Activated naive CD4-positive, alpha-beta T cell (primary cell): ENCODE data around the gene COL1A1.

Source experiments
- DNase-seq, 4 experiments: peaks; one replicate each; lab custom pipeline; 2025; lab: John Stamatoyannopoulos, UW

Gene COL1A1

DNA sequence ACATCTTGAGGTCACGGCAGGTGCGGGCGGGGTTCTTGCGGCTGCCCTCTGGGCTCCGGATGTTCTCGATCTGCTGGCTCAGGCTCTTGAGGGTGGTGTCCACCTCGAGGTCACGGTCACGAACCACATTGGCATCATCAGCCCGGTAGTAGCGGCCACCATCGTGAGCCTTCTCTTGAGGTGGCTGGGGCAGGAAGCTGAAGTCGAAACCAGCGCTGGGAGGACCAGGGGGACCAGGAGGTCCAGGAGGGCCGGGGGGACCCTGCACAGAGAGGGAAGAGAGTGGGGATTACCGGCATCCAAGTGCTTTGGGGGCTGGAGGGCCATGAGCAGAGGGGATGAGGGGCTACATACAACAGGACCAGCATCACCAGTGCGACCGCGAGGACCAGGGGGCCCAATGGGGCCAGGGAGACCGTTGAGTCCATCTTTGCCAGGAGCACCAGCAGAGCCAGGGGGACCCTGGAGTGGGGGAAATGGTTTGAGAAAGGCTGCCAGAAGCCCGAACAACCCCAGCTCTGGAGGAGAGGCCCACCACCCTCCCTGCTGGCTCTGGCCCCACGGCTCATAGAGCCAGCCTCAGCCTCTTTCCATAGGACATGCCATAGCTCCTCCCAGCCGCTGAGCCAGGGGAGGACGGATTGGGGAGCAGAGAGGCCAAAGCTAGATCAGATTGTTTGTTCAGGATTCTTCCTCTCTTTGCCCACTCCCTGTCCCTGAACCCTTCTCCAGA is 14.6 kb downstream of the COL1A1 start:
- no peak for DNase-seq

DNA sequence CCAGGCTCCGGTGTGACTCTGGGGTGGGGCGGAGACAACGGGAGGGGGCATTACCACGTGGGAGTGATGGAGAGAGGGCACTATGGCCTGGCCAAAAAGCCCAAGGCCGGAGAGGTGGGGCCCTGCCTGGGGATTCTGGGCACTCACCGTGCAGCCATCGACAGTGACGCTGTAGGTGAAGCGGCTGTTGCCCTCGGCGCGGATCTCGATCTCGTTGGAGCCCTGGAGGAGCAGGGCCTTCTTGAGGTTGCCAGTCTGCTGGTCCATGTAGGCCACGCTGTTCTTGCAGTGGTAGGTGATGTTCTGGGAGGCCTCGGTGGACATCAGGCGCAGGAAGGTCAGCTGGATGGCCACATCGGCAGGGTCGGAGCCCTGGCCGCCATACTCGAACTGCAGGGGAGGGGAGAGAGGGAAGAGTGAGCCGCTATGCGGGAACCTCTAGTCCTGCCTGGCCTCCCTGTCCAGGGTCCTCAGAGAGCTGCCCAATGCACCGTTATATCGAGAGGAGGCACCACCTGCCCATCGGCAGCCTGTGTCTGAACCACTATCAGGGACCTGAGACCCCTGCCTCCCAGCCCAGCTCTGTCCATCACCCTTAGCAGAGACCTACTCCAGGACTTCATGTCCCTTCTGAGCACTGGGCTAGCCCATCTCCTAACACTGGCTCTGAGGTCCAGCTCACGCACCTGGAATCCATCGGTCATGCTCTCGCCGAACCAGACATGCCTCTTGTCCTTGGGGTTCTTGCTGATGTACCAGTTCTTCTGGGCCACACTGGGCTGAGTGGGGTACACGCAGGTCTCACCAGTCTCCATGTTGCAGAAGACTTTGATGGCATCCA is 15.6 kb downstream of the COL1A1 start:
- DNase-seq, result no peak

DNA sequence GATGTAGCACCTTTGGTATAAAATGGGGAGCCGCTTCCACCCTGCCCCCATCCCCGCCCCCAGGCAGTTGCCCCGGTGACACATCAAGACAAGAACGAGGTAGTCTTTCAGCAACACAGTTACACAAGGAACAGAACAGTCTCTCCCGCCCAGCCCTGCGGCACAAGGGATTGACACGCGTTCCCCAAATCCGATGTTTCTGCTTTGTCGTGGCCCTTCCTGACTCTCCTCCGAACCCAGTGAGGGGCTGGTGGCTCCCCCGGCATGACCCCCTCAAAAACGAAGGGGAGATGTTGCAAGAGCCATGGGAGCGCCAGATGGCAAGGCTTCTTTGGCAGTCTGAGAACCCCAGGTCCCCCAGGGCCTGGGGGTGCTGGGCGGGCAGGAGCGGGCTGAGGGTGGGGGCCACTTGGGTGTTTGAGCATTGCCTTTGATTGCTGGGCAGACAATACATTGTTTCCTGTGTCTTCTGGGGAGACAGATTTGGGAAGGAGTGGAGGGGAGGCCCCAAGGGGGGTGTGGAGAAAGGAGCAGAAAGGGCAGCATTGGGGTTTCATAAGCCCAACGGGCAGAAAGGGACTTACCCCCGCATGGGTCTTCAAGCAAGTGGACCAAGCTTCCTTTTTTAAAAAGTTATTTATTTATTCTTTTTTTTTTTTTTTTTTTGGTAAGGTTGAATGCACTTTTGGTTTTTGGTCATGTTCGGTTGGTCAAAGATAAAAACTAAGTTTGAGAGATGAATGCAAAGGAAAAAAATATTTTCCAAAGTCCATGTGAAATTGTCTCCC is 16.6 kb downstream of the COL1A1 start:
- DNase-seq, result no peak

DNA sequence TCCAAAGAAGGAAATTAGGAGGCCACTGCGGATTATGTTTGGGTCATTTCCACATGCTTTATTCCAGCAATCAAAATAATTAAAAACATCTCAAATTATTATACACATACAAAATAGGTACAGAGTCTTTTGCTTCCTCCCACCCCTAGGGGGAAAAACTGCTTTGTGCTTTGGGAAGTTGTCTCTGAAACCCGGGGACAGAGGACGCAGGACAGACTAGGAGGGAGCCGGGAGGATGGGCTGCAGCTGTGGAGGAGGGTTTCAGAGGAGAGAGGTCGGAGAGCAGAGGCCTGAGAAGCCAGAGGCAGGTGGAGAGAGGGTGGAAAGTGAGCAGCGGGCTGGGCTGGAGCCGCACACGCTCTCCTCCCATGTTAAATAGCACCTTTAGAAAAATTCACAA is 17.4 kb downstream of the COL1A1 start:
- no peak for DNase-seq

DNA sequence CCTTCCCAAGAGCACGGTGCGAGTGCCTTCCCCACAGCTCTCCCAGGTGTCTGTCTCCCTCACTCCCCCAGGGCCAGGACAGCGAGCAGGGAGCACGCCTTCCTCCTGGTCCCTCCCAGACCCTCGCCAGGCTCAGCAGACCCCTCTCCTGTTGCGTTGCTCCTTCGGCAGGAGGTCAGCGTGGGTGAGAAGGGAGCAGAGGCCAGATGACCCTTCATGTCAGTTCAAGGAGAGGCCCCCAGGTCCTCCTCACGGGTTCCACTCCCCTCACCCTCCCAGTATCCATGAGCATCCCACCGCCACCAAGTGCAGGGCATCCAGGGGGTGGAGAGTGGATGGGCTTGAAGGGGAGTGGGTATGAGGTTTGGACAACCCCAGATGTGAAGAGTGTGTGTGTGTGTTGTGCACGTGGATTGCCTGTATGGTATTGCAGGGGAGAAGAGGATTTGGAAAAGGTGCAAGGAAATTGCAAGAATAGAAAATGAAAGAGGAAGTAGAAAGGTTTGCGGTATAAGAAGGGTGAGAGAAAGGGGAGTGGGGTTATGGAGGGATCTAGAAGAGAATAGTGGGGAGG is 17.9 kb downstream of the COL1A1 start:
- DNase-seq, result no peak

DNA sequence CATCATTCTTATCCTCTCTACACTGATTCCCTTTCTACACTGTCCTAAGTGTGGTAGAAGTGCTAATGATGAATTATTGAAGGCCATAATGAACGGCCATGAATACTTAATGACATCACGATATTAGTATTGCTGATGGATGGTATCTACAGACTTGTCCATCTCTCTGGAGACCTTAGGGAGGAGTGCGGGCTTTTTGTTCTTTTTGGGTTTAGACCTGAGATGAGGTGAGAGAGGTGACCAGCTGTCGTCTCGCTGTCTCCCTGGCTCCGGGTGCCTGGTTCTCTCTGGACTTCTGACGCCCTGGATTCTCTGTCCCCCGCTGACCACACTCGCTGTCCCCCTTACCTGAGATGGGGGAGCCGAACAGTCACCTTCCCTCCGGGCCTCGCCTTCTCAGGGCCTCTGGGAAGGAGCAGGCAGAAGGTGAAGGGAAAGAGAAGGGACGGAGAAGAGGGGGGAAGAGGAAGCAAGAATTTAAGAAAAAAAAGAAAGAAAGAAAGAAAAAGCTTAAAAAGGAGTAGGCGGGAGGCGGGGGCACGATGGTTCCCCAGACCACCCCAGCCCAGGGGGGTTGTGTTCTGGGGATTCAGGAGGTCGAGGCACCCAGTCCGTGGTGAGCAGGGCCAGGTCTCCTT is 18.5 kb downstream of the COL1A1 start:
- DNase-seq, result no peak

DNA sequence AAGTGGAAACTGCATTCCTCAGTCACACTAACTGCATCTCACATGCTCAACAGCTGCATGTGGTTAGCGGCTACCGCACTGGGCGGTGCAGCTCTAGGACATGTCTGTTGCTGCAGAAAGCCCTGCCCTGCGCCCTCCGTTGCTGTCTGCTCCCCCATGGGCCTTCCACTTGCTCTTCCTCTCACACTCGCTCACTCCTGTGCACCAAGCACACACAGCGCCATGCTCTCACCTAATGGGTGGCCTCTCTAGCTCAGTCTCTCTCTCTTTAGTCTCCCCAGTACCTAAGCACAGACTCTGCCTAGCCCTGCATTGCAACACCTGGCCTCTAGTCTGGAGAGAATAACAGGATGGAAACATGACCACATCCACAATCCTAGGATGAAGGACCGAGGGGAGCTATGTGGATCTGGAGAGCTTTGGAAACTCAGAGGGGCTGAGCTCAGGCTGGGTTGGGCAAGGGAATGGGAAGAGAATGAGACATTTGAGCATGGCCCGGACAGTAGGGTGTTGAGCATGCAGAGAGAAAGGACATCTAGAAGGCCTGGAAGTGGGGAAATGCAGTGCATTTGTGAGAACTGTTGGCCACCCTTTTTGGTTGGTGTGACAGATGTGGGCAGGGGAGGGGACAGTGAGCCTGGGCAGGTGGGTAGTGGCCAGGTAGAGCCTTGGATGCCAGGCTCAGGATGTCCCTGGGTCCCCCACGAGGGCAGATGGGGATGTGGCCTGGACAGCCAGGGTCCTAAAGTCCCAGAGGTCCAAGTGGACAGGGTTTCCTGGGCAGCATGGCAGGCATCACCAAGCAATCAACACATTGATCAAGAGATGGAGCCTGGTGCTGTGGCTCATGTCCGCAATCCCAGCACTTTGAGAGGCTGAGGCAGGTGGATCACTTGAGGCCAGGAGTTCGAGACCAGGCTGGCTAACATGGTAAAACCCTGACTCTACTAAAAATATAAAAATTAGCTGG is 19.6 kb downstream of the COL1A1 start:
- DNase-seq, result no peak

DNA sequence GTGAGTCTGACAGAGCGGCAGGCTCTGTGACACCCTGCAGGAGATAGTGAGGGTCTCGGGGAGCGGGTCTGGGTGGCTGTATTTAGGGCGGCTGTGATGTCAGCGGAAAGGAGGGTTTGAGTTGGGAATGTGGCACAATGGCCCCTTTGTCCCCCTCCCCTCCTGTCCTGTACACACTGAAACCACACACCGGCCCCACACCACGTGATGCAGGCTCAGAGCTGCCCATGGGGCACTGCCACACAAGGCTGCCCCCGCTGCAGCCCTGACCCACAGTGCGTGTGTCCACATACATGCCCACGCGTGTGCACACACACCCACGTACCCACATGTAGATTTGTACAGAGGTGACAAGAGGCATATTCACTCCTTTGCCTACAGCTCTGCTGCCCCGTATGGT is 20.3 kb downstream of the COL1A1 start:
- DNase-seq, result no peak

DNA sequence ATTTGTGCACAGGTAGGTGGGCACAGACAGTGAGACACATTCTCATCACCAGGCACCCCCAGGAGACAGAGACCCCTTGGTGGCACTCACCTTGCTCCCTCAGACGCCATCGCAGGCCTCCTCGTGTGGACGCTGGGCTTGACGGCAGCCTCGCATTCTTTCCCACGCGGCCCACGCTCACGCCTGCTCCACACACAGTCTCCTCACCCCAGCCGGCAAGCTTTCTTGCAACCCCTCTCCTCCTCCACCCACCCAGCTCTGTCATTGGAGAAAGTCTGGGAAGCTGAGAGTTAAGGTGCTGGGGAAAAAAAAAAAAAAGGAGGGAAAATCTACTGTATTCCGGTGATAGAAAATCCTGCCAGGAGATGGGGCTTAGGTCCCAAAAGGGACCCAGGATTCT is 20.8 kb downstream of the COL1A1 start:
- DNase-seq, result no peak

DNA sequence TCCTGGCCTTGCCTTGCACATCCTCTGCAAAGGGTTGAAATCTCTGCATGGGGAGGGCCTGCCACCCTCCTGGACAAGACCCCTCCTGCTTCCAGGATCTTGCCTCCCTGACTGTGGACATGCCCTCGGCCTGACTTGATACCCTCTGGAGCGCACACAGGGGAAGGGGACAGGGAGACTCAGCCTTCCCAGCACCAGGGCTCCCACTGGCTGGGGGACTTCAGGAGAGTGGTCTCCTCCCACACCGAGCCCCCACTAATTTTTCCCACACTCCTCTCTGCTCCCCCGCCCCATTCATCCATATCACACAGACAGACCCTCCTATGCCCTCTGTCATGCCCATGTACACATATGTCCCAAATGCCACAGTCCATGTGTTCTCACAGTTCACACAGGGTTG is 21.3 kb downstream of the COL1A1 start:
- DNase-seq, result no peak

DNA sequence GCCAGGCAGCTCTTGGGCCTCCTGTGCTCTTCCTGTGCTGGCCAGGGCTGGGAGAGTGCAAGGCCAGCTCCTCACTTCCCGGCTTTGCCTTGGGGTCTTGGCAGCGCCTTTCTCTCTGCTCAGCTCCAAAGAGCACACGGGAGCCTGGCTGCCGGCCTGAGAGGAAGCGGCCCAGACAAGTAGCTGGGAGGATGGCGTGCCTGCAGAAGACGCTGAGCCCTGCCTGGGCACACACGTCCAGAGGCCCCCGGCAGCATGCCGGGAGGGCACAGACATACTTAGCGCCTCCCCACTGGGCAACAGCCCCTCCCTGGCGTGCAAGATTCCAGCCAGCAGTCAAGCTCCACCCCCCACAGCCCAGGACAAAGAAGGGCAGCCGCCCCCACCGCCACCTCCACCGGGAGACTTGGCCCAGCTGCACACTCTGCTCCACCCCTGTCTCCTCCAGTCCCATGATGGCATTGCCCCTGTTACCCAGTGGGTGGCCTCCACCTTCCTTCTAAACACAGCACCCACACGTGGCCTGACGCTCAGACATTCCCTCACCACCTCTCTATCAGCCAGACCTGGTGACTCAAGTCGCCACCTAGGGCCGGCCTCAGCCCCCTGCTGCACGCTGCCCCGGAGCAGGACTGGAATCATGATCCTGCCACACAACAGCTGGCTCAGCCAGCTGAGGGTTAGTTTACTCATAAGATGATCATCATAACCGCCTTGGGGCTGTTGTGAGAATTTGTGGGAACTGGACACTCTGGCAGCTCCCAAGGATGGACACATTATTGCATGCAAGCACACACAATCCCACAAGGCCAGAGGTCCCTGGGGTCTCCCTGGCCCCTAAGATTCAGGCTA is 23.2 kb downstream of the COL1A1 start:
- peak in 1 of 4 experiments; percentile 40 for DNase-seq

DNA sequence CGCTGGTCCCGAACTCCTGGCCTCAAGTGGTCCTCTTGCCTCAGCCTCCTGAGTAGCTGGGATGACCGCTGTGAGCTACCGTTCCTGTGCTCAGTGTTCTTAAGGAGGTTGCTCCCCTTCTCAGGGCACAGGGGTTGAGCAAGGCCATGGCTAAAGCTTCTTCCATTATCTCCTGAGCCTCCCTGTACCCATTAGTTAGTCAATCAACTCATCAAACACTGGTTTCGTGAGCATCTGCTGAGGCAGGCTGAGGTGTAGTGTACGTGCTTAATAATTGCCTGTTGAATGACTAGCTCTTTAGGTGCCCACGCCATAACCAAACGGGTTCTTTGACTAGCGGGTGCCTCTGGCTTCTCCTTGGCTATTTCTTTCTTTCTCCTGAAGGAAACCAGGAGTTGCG is 24.0 kb downstream of the COL1A1 start:
- DNase-seq, result no peak

DNA sequence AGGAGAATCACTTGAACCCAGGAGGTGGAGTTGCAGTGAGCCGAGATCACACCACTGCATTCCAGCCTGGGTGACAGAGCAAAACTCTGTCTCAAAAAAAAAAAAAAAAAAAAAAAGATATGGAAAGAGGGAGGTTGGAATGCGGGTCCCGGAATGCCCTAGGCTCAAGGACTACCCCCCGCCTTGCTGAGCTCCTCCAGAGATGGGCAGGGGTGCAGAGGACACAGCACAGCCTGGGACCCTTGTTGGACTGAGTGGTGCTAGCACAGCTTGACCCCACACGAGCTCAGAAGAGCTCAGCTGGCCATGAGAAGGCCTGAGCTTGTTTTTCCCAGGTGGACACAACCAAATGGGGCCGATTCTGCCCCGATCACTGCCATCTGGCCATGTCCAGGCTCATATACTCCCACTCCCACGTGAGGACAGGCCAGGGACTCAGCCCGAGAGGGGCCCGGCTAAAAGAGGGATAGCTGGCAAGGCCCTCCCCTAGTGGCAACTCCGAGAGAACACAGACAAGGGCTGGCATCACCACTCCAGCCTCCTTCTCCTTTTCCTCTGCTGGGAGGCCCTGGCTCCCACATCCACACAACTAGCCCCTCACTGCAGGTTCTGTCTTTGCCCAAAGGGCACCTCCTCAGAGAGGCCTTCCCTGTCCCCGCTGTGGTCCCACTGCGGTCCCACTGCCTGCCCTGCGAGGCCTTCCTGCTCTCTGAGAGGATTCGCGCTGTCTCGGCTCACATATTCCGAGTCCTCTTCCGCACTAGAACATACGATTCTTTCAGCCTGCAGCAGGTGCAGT is 24.7 kb downstream of the COL1A1 start:
- DNase-seq, result no peak

DNA sequence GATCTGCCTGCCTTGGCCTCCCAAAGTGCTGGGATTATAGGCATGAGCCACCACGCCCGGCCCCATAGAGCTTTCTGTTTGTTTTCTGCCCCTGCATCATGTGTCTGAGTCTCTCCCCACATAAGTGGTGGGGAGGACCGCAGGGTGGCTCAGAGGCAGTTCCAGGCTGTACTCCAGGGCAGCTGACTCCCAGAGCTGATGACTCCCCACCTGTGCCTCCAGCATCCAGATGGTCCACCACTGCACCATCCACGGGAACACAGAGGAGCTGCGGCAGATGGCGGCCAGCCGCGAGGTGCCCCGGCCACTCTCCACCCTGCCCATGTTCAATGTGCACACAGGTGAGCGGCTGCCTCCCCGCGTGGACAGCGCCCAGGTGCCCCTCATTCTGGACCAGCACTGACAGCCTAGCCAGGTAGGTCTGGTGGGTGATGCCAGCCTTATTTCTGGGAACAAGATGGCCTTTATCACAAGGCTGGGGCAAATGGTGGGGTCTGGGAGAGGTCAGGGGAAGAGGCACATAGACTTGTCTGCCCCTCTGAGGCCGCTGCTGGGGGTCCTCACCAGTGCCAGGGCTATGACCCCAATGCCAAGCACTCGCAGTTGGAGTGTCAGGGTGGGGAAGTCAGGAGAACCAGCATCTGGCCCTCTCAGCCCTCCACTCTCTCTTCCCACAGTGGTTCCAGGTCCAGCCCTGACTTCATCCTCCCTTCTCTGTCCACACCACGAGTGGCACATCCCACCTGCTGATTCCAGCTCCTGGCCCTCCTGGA is 26.2 kb downstream of the COL1A1 start:
- no peak for DNase-seq

DNA sequence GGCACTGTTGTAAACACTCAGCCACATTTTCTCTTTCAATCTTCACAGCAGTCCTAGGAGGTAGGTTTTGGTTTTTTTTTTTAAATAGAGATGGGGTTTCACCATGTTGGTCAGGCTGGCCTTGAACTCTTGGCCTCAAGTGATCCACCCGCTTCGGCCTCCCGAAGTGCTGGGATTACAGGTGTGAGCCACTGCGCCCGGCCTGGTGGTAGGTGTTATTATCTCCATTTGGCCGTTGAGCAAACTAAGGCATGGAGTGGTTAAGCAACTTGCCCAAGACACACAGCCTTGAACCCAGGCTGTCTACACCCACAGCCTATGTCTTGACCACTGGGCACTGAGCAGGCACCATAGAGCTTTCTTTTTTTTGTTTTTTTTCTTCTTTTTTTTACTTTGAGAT is 27.0 kb downstream of the COL1A1 start:
- DNase-seq, result no peak

DNA sequence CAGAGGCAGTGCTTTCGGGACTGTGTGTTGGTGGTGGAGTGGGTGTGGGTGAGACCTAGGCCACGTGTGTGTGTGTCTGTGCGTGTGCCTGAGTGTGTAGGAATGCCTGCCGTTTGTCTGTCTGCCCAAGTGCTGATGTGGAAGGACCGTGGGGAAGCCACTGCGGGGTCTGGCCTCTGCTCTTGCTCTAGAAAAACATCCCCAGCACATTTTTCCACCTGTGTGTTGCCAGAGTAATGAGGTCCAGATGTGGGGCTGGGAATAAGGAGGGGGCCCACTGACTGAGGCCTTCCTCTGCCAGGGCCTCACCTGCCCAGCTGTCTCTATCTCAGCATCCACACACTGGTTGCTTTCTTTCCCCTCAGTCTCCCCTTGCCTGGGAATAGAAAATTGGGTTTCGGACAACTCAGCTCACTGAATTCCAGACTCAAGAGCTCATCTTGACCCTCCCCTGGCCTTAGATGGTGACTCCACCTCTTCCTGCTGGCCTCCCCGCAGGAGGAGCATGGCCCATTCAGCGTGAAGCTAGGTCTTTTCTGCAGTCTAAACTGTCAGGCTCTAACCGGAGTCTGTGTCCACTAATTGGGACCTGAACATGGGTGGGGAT is 28.0 kb downstream of the COL1A1 start:
- no peak for DNase-seq

DNA sequence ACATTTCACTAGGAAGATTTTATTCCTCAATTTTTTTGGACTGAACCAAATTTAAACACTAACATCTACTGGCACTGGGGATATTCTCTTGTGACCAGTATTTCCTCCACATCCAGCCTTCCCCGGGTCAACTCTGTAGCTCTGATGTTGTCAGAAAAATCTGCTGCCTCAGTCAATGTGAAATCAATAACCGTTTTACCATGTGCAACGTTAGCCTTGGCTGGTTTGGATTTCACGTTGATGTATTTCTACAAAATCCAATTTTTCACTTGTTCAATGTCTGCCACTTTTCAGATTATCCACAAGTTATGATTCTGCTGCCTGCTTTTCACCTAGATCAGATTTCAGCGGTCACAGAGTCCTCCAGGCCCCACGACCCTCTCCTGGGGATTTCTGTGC is 28.5 kb downstream of the COL1A1 start:
- no peak for DNase-seq

DNA sequence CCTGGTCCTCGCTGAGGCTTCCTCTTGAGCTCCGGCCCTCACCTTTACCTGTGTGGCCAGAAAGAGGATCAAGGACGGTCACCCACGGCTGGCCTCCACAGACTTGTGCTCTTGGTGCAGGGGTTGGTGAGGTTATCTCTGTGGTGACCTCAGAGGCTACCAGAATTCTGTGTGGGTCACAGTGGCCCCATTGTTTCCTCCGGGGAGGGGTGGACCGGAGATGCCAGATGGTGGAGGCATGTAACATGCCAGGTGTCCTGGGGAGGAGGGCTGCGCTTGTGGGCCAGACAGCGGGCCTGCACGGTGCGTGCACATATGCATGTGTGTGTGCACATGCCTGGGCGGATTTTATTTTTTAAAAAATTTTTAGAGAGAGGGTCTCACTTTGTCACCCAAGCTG is 29.3 kb downstream of the COL1A1 start:
- DNase-seq, result no peak
